ENCODE measurements around the gene HIC2.
"Not testable (repeated sequence)": the region's sequence is repeated elsewhere in the genome, so short reads cannot be mapped to it uniquely, and the experiment has no call there.

The HIC2 gene

DNA sequence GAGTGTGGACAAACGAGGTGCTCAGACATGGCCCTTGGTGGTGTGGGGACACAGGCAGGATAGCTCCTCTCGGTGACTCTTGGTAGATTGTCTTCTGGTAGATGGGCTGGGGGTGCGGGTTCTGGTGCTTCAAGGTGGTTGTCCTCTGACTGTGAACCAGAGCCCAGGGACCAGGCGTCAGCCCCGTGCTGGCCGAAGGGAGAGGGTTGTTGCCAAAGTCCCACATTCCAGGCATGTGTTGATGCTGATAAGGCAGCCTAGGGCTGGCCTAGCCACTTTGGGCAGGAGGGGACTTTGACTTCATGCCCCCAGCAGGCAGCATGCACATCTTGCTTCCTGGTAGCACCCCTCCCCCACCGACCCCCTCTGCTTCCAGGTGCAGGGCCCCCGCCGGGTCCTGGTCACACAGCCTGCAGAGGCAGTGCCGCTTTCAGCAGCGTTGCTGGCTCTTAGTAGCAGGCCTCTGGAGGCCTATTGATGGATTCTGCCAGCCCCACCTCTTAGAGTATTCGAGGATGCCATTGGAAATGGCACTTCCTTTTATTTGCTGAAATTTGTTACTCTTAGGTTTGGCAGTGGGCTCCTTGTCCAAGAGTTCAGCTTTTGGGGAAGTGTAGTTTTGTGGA, 7.0 kb downstream of the HIC2 start:
- not testable (repeated sequence) for H3K4me3 ChIP-seq (ENCODE audit: low read depth, low read length); DNase-seq (ENCODE audit: low read depth)

DNA sequence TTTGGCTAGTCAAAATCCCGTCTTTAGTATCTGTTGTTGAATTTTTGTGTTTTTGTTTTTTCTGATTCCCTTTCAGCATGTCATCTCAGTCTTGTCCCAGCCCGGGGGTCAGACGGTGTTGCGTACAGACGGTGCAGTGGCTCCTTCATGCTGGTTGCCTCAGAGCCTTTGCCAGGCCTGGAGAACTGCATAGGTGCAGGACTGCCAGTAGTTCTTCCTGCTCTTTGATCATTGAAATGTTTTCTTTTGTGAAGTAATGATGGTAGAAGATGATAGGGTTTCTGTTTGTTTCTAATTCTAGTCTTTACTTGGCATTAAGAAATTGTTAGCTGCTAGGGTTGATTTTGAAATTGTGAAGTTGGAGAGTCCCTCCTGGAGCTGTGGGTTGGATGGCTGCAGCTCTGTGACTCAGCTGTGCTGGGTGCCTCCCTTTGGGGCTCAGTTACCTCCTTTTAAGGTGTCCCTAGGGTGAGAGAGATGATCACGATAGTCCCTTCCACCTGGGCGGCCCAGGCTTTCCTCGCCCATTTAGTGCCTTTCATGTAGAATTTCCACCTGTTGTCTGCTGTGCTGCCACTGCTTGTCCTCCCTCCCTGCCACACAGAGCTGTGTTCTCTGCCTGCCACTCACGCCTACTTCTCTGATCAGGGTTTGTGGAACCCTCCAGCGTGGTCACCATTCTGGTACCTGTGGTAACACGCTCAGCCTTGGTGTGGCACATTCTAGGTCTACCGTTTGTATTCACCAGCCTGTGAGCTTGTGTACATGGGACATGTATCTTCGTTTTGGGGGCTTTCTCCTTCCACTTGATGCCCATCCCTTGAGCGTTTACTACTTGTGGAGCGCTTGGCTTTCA, 17.4 kb downstream of the HIC2 start:
- not testable (repeated sequence) for DNase-seq (ENCODE audit: low read depth); H3K4me3 ChIP-seq (ENCODE audit: low read depth, low read length)

DNA sequence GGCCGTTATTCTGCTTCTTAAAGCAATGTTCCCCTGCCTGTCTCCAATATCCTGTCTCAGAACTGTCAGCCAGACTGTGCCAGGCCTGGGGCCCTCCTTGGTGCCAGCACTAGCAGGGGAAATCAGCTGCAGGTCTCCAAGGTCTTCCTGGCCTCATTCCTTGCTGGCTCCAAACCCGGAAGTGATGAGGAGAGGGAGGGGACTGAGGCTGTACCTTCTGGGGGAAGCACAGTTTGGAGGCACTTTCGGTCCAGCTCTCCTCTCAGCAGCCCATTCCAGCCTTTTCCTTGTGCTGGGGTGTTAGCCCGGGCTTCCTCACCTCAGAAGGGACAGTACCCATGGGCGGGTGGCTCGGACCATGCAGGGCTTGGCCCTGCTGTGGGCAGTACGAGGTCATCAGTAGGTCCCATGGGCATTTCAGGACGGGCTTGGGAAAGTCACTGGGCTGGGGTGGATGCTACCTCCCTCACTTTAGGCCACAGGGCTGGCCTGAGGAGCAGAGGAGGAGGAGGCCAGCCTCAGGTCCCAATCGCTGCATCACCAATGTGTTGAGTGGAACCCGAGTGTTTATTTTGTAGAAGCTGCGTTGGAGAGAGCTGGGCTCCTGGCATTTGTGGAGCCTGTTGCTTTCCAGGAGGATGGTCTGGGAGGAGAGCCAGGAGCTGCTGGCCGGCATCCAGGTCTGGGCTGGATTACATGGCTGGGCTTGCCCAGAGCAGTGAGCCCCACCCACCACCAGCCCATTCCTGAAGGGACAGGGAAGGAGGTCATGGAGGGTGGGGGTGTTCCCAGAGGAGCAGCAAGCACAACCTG, 19.0 kb downstream of the HIC2 start:
- not testable (repeated sequence) for H3K4me3 ChIP-seq (ENCODE audit: low read depth, low read length); DNase-seq (ENCODE audit: low read depth)

DNA sequence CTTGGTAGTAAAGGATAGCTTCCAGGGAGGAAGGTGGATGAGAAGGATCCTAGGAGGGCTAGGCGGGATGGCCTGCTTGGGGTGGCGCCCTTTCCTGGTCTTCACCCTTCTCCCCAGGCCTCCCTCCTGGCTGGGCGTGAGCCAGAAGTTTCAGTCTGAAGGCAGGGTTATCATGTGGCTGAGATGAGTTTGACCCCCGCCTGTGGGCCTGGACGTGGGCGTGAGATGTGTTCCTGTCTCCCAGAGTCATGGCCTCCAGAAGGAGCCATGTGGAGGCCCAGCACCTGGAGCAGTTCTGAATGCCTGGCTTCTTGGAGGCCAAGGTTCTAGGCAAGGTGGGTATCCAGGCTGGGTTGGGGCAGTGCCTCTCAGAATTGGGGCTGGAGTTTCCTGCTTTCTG, 20.8 kb downstream of the HIC2 start:
- H3K4me3 ChIP-seq (ENCODE audit: low read depth, low read length); DNase-seq (ENCODE audit: low read depth): not testable (repeated sequence)

GRCh38 chr22:21440018-21440636, 23.0 kb downstream of the HIC2 start:
- not testable (repeated sequence) for H3K4me3 ChIP-seq (ENCODE audit: low read depth, low read length); DNase-seq (ENCODE audit: low read depth)

GRCh38 chr22:21440676-21441075, 23.5 kb downstream of the HIC2 start:
- H3K4me3 ChIP-seq (ENCODE audit: low read depth, low read length); DNase-seq (ENCODE audit: low read depth): not testable (repeated sequence)

DNA sequence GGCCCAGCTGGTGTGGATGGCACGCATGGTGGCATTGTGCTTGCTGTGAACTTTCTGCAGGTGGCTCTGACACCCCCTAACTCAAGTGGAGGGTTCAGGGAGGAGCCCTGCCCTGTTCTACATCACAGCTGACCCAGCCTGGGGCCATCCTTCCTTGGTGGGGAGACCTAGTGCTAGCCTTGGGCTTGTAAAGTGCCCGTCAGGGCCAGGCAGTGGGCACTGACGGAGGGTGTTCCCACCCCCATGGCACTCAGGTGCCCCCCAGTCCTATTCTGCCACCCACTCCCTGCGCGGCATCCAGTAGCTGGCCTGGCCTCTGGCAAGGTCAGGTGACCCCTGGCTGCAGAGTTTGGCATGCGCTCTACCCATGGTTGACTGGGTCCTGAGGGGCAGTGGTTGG, 24.0 kb downstream of the HIC2 start:
- not testable (repeated sequence) for H3K4me3 ChIP-seq (ENCODE audit: low read depth, low read length); DNase-seq (ENCODE audit: low read depth)

DNA sequence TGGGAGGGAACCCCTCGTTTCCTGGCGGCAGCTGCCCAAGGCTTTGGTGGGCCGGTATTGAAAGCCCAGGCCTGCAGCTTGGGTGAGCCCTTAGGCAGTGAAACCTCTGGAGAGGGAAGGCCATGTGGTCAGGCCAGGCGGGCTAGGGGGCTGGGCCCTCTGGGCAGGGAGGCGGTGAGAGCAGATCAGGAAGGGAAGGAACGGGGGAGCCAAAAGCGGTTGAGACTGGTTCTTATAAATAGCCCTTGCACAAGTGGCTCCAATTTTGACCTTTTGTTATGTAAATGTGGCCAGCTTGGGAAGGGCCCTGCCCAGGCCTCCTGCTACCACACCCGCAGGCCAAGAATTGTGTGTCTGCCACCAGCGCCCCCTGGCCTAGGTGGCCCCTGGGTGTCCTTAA, 25.0 kb downstream of the HIC2 start:
- DNase-seq (ENCODE audit: low read depth); H3K4me3 ChIP-seq (ENCODE audit: low read depth, low read length): not testable (repeated sequence)

DNA sequence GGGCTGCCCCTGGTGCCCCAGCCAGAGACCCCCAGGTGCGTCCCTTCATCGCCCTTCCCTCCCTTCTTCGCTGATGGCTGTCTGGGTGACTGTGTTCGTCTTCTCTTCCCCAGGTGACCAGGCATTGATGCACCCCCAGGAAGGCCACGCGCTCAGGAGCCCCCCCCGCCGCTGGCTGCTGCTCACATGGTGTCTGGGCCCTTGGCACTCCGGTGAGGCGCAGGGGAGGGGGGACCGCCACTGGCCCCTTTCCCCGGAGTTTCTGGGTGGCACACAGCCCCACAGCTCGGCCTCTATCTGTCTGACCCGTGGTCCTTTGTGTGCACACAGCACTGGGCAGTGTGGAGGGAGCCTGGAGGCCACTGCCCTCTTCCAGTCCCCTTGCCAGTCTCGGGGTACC, 25.5 kb downstream of the HIC2 start:
- not testable (repeated sequence) for H3K4me3 ChIP-seq (ENCODE audit: low read depth, low read length); DNase-seq (ENCODE audit: low read depth)

- DNase-seq (ENCODE audit: low read depth) = no peak
- no peak overlapping the region for H3K4me3 ChIP-seq (ENCODE audit: low read depth, low read length)
Measured at GRCh38 chr22:21443057-21443734, 26.0 kb downstream of the HIC2 start.

GRCh38 chr22:21443735-21444421, 26.7 kb downstream of the HIC2 start:
- DNase-seq (ENCODE audit: low read depth) = no peak

DNA sequence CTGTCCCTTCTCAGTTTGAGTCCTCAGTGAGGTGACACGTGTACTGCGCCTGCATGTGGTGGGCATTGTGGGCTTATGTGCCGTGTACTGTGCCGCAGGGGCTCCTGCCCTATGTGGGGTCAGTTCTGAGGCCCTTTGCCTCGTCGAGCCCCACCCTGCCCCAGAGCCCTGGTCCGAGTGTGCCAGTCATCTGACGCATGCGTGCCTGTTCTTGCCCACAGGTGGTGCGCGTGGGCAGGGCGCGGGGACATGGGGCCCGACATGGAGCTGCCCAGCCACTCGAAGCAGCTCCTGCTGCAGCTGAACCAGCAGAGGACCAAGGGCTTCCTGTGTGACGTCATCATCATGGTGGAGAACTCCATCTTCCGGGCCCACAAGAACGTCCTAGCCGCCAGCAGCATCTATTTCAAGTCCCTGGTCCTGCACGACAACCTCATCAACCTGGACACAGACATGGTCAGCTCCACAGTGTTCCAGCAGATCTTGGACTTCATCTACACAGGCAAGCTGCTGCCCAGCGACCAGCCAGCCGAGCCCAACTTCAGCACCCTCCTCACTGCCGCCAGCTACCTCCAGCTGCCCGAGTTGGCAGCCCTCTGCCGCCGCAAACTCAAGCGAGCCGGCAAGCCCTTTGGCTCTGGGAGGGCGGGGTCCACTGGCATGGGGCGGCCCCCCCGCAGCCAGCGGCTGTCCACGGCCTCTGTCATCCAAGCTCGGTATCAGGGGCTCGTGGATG, 27.7 kb downstream of the HIC2 start:
- DNase-seq (ENCODE audit: low read depth) = no peak

More at GRCh38 chr22:21443735-21444421, 26.7 kb downstream of the HIC2 start:
- no peak overlapping the region for H3K4me3 ChIP-seq (ENCODE audit: low read depth, low read length)

DNA sequence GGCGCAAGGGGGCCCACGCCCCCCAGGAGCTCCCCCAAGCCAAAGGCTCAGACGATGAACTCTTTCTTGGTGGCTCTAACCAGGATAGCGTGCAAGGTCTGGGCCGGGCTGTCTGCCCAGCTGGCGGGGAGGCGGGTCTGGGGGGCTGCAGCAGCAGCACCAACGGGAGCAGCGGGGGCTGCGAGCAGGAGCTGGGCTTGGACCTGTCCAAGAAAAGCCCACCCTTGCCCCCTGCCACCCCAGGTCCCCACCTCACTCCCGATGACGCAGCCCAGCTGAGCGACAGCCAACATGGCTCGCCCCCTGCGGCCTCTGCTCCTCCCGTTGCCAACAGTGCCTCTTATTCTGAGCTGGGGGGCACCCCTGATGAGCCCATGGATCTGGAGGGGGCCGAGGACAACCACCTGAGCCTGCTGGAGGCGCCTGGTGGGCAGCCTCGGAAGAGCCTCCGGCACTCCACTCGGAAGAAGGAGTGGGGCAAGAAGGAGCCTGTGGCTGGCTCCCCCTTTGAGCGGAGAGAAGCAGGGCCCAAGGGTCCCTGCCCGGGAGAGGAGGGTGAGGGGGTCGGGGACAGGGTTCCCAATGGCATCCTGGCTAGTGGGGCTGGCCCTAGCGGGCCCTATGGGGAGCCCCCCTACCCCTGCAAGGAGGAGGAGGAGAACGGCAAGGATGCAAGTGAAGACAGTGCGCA, 28.4 kb downstream of the HIC2 start:
- DNase-seq (ENCODE audit: low read depth) = no peak
- no peak overlapping the region for H3K4me3 ChIP-seq (ENCODE audit: low read depth, low read length)

More for the DNA sequence above, 27.7 kb downstream of the HIC2 start:
- no peak overlapping the region for H3K4me3 ChIP-seq (ENCODE audit: low read depth, low read length)

DNA sequence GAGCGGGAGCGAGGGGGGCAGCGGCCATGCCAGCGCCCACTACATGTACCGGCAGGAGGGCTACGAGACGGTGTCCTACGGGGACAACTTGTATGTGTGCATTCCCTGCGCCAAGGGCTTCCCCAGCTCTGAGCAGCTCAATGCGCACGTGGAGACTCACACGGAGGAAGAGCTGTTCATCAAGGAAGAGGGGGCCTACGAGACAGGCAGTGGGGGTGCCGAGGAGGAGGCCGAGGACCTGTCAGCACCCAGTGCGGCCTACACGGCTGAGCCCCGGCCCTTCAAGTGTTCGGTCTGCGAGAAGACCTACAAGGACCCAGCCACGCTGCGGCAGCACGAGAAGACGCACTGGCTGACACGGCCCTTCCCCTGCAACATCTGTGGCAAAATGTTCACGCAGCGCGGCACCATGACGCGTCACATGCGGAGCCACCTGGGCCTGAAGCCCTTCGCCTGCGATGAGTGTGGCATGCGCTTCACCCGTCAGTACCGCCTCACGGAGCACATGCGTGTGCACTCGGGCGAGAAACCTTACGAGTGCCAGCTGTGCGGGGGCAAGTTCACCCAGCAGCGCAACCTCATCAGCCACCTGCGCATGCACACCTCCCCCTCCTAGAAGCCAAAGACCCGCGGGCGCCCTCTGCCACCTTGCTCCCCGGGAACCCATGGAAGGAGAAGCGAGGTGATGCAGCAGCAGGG, 29.1 kb downstream of the HIC2 start:
- no peak for DNase-seq (ENCODE audit: low read depth)
- no peak overlapping the region for H3K4me3 ChIP-seq (ENCODE audit: low read depth, low read length)

GRCh38 chr22:21446827-21447690, 29.9 kb downstream of the HIC2 start:
- no peak for DNase-seq (ENCODE audit: low read depth)
- no peak overlapping the region for H3K4me3 ChIP-seq (ENCODE audit: low read depth, low read length)

Data from skeletal muscle cell (primary cell).